GM18867 (cell line): ENCODE measurements around the gene OPRL1.

Experiments
- ATAC-seq: cut with Tn5 transposase; IDR thresholded peaks from one replicate; pipeline ENCODE4 v1.9.1; 2021; ENCODE audit warnings: mild to moderate bottlenecking, moderate library complexity; ENCODE audit not compliant: unreplicated experiment

The OPRL1 gene

GRCh38 chr20:64101731-64102621 is 22.1 kb downstream of the OPRL1 start:
- no peak for ATAC-seq

GRCh38 chr20:64102647-64103354 is 22.9 kb downstream of the OPRL1 start:
- no peak for ATAC-seq

- no peak for ATAC-seq
Measured at GRCh38 chr20:64103871-64104666, 24.2 kb downstream of the OPRL1 start.

GRCh38 chr20:64104667-64105451 is 25.0 kb downstream of the OPRL1 start:
- no peak for ATAC-seq

GRCh38 chr20:64105846-64106434 is 26.1 kb downstream of the OPRL1 start:
- ATAC-seq: no peak

GRCh38 chr20:64106435-64106961 is 26.6 kb downstream of the OPRL1 start:
- no peak for ATAC-seq

GRCh38 chr20:64106981-64107735 is 27.3 kb downstream of the OPRL1 start, which contains the start of gene NPBWR2:
Gene NPBWR2, minus strand, starts transcription at chr20:64107565. Its CDS starts 734 bp downstream, at chr20:64106831.
- no peak for ATAC-seq

- no peak for ATAC-seq
Measured at GRCh38 chr20:64107736-64108457, 28.0 kb downstream of the OPRL1 start.

GRCh38 chr20:64108731-64109681 is 29.1 kb downstream of the OPRL1 start:
- ATAC-seq: no peak

GRCh38 chr20:64109831-64110391 is 30.0 kb downstream of the OPRL1 start:
- no peak for ATAC-seq

- no peak for ATAC-seq
Measured at GRCh38 chr20:64110411-64111068, 30.7 kb downstream of the OPRL1 start.

GRCh38 chr20:64111841-64112641 is 32.2 kb downstream of the OPRL1 start:
- ATAC-seq: no peak

GRCh38 chr20:64112691-64113443 is 33.0 kb downstream of the OPRL1 start:
- ATAC-seq: no peak

- ATAC-seq: no peak
Measured at GRCh38 chr20:64113444-64113775, 33.5 kb downstream of the OPRL1 start.

- no peak for ATAC-seq
Measured at GRCh38 chr20:64113796-64114355, 34.0 kb downstream of the OPRL1 start.
